Activated gamma-delta T cell treated with Interleukin-2 at 50 U/mL for 16 hours (primary cell): ENCODE results near the gene ZNF407.

ENCODE experiments used
- DNase-seq: peaks from one replicate; pipeline ENCODE4 v3.0.0-alpha.2; 2020

Gene ZNF407

DNA sequence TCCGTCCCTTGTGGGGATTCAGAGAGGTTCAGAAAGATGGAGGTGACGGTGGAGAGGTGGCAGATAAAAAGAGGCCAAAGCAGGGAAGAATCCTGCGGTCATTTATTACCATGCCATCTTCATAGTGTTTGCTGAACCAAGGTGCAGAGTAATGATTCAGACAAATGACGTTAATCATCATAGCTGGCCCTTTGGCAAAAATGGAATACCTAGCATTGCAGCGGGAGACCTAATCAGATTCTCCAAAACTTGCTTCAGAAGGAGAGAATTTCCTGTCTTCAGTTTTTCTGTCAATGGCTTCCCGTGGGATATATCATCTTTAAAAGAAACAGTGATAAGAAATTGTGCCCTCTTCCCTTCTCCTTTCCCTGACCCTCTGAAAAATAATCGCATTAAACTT, 435.8 kb downstream of the ZNF407 start:
- no peak for DNase-seq

GRCh38 chr18:75034937-75035336, 437.3 kb downstream of the ZNF407 start:
- DNase-seq, result no peak

- no peak for DNase-seq
These were observed 438.3 kb downstream of the ZNF407 start for GRCh38 chr18:75035928-75036327.

GRCh38 chr18:75036917-75037688, 439.4 kb downstream of the ZNF407 start:
- no peak for DNase-seq

DNA sequence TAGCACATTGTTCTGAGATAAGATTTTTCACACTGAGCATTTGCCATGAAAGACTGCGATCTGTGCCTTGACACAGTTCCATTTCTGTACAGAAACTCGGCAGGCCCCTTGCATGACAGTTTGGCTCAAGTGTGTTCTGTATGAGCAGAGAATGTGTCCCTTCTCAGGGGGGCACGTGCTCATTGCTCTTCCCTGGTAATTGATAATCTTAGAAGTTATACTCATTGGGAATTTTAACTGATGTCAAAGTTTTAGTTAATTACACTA, 440.0 kb downstream of the ZNF407 start:
- DNase-seq, result no peak

- DNase-seq, result no peak
These were observed 443.9 kb downstream of the ZNF407 start for GRCh38 chr18:75041586-75041985.

- no peak for DNase-seq
These were observed 445.8 kb downstream of the ZNF407 start for GRCh38 chr18:75043478-75043877.

DNA sequence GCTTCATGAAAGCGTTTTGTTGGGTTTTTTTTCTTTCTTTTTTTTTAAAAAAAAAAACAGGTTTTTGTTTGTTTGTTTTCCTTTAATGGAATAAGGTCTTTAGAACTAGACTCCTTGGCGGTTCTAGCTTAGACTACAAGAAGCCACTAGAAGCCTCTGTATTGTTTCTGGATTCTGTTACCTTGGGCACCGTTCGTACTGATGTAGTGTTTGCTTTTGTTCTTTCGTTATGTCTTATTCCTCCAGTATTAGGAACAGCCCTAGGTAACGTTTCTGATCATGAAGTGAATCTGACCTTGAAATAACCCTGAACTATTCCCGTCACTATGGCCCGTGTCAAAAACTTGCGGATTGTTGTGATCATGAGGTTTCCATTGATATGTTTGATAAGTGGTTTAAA, 446.6 kb downstream of the ZNF407 start:
- DNase-seq, result no peak

- DNase-seq, result no peak
These were observed 447.1 kb downstream of the ZNF407 start for GRCh38 chr18:75044791-75045190.

- no peak for DNase-seq
These were observed 447.6 kb downstream of the ZNF407 start for GRCh38 chr18:75045272-75045671.

- DNase-seq, result no peak
These were observed 449.7 kb downstream of the ZNF407 start for GRCh38 chr18:75047240-75047961.

GRCh38 chr18:75048776-75049454, 451.2 kb downstream of the ZNF407 start:
- DNase-seq, result no peak

GRCh38 chr18:75049455-75049789, 451.8 kb downstream of the ZNF407 start:
- DNase-seq, result no peak

- DNase-seq, result no peak
These were observed 454.1 kb downstream of the ZNF407 start for GRCh38 chr18:75051757-75052156.

DNA sequence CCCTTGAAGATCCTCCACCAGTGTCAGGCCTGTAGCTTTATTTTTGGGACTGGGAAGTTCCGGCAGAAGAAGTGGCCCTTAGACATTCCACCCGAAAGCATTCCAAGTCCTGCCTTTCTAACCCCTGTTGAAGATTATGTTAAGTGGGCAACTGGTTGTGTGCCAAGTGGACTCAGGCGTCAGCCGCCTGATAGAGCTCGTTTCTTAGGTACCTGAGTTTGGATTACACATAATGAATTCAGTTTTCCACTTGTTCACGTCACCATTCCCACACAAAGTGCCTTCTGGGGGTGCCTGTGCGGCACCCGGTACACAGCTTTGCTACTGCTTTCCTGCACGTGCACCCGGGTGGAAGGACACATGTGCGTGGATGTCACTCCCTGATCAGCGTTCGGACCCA, 454.8 kb downstream of the ZNF407 start:
- DNase-seq, result no peak

GRCh38 chr18:75053028-75053629, 455.5 kb downstream of the ZNF407 start:
- no peak for DNase-seq

GRCh38 chr18:75054046-75054445, 456.4 kb downstream of the ZNF407 start:
- no peak for DNase-seq

DNA sequence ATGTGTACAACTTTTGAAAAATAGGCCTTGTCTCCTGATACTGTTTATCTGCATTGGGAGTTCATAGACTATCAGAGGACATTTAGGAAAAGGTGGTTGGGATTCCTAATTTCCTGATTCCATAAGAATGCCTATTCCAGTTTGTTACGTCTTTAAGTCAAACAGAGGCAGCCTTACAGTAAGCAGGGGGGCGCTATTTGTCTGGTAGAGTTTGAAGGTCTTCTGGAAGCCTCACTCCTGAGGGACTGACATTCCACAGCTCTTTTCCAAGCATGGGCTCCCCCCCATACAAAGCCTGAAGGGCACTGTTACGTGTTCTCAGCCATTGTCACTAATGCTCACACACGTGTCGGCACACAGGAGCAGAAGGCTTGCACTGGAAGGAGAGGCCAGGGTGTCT, 456.9 kb downstream of the ZNF407 start:
- DNase-seq, result no peak

DNA sequence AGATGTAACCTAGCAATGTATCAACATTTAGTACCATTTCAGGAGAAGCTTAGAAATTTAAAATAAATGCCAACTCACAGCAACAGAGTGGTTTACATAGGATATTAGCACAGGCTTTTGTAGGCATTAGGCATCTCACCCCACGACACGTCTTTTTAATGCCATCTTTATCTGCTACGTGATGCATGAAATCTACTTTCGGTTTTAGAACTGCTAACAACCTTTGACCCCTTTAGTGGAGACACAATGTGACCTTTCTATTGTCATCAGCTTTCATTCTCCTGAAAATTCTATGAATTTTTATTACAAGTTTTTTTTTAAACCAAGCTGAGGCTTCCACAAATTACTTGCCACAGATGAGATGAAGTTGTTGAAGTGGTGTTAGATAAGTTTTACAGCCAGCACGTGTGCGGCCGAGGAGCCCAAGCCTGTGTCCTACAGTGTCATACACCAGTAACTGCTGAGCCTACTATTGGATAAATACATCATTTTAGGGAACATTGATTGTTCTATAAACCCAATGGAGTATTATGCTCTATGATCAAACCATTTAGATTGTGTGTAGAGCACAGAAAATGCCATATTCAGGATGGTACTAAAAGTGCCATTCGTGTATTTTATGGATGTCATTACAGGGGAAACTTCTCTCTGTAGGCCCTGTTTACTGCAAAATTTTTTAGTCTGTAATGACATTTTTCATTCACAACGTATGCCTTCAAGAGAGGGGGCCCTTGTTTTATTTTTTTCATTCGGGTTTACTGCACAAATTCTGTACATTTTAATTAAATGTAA, 459.7 kb downstream of the ZNF407 start:
- DNase-seq, result no peak

GRCh38 chr18:75060185-75060584, 462.5 kb downstream of the ZNF407 start:
- no peak for DNase-seq

GRCh38 chr18:75062297-75062886, 464.7 kb downstream of the ZNF407 start:
- no peak for DNase-seq

DNA sequence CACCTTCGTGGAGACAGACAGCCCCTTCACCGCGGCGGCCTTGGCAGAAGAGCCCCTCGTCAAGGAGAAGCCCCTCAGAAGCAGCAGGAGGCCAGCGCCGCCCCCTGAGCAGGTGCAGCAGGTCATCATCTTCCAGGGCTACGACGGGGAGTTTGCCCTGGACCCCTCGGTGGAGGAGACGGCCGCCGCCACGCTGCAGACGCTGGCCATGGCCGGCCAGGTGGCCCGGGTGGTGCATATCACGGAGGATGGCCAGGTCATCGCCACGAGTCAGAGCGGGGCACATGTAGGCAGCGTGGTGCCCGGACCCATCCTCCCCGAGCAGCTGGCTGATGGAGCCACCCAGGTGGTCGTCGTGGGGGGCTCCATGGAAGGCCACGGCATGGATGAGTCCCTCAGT, 465.5 kb downstream of the ZNF407 start:
- DNase-seq, result no peak
